ENCODE results near the gene PEX3.

- TF ChIP-seq EZH2phosphoT487 (IDR thresholded peaks at IDR 0.05; ENCODE audit: borderline replicate concordance) (no peak), CTCF (IDR thresholded peaks at IDR 0.05 in 2 of 3, conservative IDR thresholded peaks at IDR 0.05 in 1 of 3; ENCODE audit: borderline replicate concordance in 1 of 3, insufficient read depth in 1 of 3, low read depth in 2 of 3, low read length in 2 of 3) (no peak)
Measured at GRCh38 chr6:143485967-143486366, 35.4 kb downstream of the PEX3 start.

Measured in HCT116 (cell line).